H1 (cell line): ENCODE results near the gene OR51E1. TPM values are rescaled to one million over a fixed set of nuclear protein-coding genes. Genes with fewer than 3 reads are reported as not detected.

ENCODE experiments used
- CTCF ChIA-PET: fragments of 300-600 bp; sonication (Branson Sonifier 250); formaldehyde crosslinking; loops from one replicate; lab custom pipeline; 2021; ENCODE audit not compliant: partially characterized antibody; lab: Charles Lee
- POLR2A ChIA-PET: fragments of 300-600 bp; sonication (Branson Sonifier 250); formaldehyde crosslinking; loops from one replicate; lab custom pipeline; 2021; ENCODE audit warnings: inconsistent platforms; ENCODE audit not compliant: partially characterized antibody; lab: Charles Lee
- DNase-seq, 2 experiments: peaks; one replicate each; pipeline versions ENCODE4 v3.0.0 to v3.0.0-alpha.2; 2010 to 2022; ENCODE audit warnings: low spot score in 2 of 2, low read depth in 1 of 2, mixed read lengths in 1 of 2
- FAIRE-seq: peaks from 2 replicates; lab custom pipeline; 2011; peaks lifted over from hg19 to GRCh38; lab: Jason Lieb, UNC
- H2AFZ ChIP-seq: 2 replicates; pipeline ENCODE4 v1.8.1; 2012; ENCODE audit warnings: low read length, inconsistent platforms
- H2AK5ac ChIP-seq: 2 replicates; pipeline ENCODE4 v1.6.1; 2013; ENCODE audit warnings: low read depth, low read length
- H2BK120ac ChIP-seq: replicated peaks from 2 replicates; pipeline ENCODE3; 2013; ENCODE audit warnings: low read depth, low read length, inconsistent platforms
- H2BK12ac ChIP-seq: 2 replicates; pipeline ENCODE4 v1.6.1; 2013; ENCODE audit warnings: low read depth, low read length
- H2BK15ac ChIP-seq: 2 replicates; pipeline ENCODE4 v1.6.1; 2013; ENCODE audit warnings: low read length
- H2BK20ac ChIP-seq: 2 replicates; pipeline ENCODE4 v1.6.1; 2013; ENCODE audit warnings: low read length
- H2BK5ac ChIP-seq: 2 replicates; pipeline ENCODE4 v1.6.1; 2013; ENCODE audit warnings: low read depth, low read length
- H3K14ac ChIP-seq: 2 replicates; pipeline ENCODE4 v1.6.1; 2013; ENCODE audit warnings: inconsistent platforms; ENCODE audit not compliant: insufficient read length
- H3K18ac ChIP-seq: 2 replicates; pipeline ENCODE4 v1.6.1; 2013; ENCODE audit warnings: low read length; ENCODE audit errors: extremely low read depth
- H3K23ac ChIP-seq: 2 replicates; pipeline ENCODE4 v1.6.1; 2013; ENCODE audit warnings: inconsistent platforms; ENCODE audit not compliant: insufficient read length
- H3K23me2 ChIP-seq: 2 replicates; pipeline ENCODE4 v1.6.1; 2013; ENCODE audit warnings: low read depth, low read length
- H3K27ac ChIP-seq: 2 replicates; pipeline ENCODE4 v1.6.1; 2011; ENCODE audit warnings: low read depth, low read length, inconsistent platforms
- H3K27me3 ChIP-seq, 4 experiments: replicated peaks in 1 of 4; 1 replicate in 1 of 4; 2 replicates in 3 of 4; pipeline versions ENCODE4 v1.6.1 to v1.8.1; 2011 to 2013; ENCODE audit warnings: low read length in 3 of 4, mild to moderate bottlenecking in 3 of 4, inconsistent platforms in 2 of 4, mixed read lengths in 2 of 4, moderate library complexity in 1 of 4; ENCODE audit not compliant: control insufficient read depth in 3 of 4, insufficient read depth in 3 of 4; ENCODE audit errors: extremely low read depth in 1 of 4
- H3K36me3 ChIP-seq, 4 experiments: 2 replicates each; pipeline versions ENCODE4 v1.6.1 to v1.8.1; 2011 to 2013; ENCODE audit warnings: mild to moderate bottlenecking in 4 of 4, low read length in 3 of 4, moderate library complexity in 2 of 4, control low read depth in 1 of 4, inconsistent platforms in 1 of 4; ENCODE audit not compliant: insufficient read depth in 4 of 4, control insufficient read depth in 2 of 4
- H3K4ac ChIP-seq: replicated peaks from 2 replicates; pipeline ENCODE3; 2013; ENCODE audit warnings: low read length, low read depth, mixed read lengths, inconsistent platforms; ENCODE audit not compliant: insufficient read length
- H3K4me1 ChIP-seq, 4 experiments: replicated peaks in 1 of 4; 1 replicate in 1 of 4; 2 replicates in 3 of 4; pipeline versions ENCODE4 v1.6.1 to v1.8.1; 2011 to 2013; ENCODE audit warnings: low read length in 3 of 4, inconsistent platforms in 2 of 4, mixed read lengths in 1 of 4; ENCODE audit not compliant: insufficient read depth in 4 of 4, control insufficient read depth in 3 of 4
- H3K4me2 ChIP-seq, 2 experiments: 2 replicates each; pipeline versions ENCODE4 v1.6.1 to v1.8.1; 2011 to 2013; ENCODE audit warnings: low read depth in 2 of 2, low read length in 2 of 2, control low read depth in 1 of 2, inconsistent platforms in 1 of 2, mild to moderate bottlenecking in 1 of 2; ENCODE audit not compliant: insufficient read depth in 1 of 2
- H3K4me3 ChIP-seq, 4 experiments: fragments of 200-600, 300-600 bp in 1 of 4; sonication (generic), shearing (Covaris generic), sonication (Bioruptor Twin) in 1 of 4; 2 replicates each; pipeline versions ENCODE4 v1.5.1 to v1.8.1; 2011 to 2016; ENCODE audit warnings: low read length in 4 of 4, low read depth in 3 of 4, control low read depth in 2 of 4, inconsistent platforms in 2 of 4, mild to moderate bottlenecking in 2 of 4, mixed read lengths in 1 of 4, moderate library complexity in 1 of 4; ENCODE audit not compliant: insufficient read depth in 2 of 4; ENCODE audit errors: extremely low read depth in 1 of 4
- H3K56ac ChIP-seq: replicated peaks from 2 replicates; pipeline ENCODE3; 2013; ENCODE audit warnings: low read depth, mild to moderate bottlenecking, mixed read lengths, low read length, inconsistent platforms; ENCODE audit not compliant: insufficient read length
- H3K79me1 ChIP-seq: 2 replicates; pipeline ENCODE4 v1.6.1; 2013; ENCODE audit warnings: low read depth, low read length, control low read depth
- H3K79me2 ChIP-seq, 2 experiments: 2 replicates each; pipeline versions ENCODE4 v1.6.1 to v1.8.1; 2012 to 2013; ENCODE audit warnings: low read length in 2 of 2, mild to moderate bottlenecking in 2 of 2, inconsistent platforms in 1 of 2; ENCODE audit not compliant: insufficient read depth in 2 of 2, control insufficient read depth in 1 of 2
- H3K9ac ChIP-seq, 4 experiments: replicated peaks in 1 of 4; 1 replicate in 1 of 4; 2 replicates in 3 of 4; pipeline versions ENCODE4 v1.6.1 to v1.8.1; 2011 to 2013; ENCODE audit warnings: low read depth in 3 of 4, low read length in 3 of 4, control low read depth in 2 of 4, mild to moderate bottlenecking in 2 of 4, moderate library complexity in 2 of 4, inconsistent platforms in 1 of 4; ENCODE audit errors: extremely low read depth in 1 of 4
- H3K9me3 ChIP-seq, 2 experiments: 2 replicates each; pipeline versions ENCODE4 v1.6.1 to v1.8.1; 2012 to 2013; ENCODE audit warnings: mild to moderate bottlenecking in 2 of 2, moderate library complexity in 2 of 2, control low read depth in 1 of 2, inconsistent platforms in 1 of 2, low read depth in 1 of 2, low read length in 1 of 2, mixed read lengths in 1 of 2; ENCODE audit not compliant: insufficient read depth in 2 of 2
- H4K20me1 ChIP-seq, 2 experiments: replicated peaks in 1 of 2; 2 replicates each; pipeline versions ENCODE3 to v1.8.1; 2011 to 2013; ENCODE audit warnings: inconsistent platforms in 2 of 2, low read length in 2 of 2, mild to moderate bottlenecking in 1 of 2; ENCODE audit not compliant: insufficient read depth in 2 of 2, control insufficient read depth in 1 of 2
- H4K5ac ChIP-seq: 2 replicates; pipeline ENCODE4 v1.6.1; 2013; ENCODE audit warnings: low read length, low read depth, mixed read lengths, inconsistent platforms; ENCODE audit not compliant: insufficient read length
- H4K8ac ChIP-seq: 2 replicates; pipeline ENCODE4 v1.8.0; 2013; ENCODE audit warnings: mild to moderate bottlenecking, moderate library complexity, low read length, inconsistent platforms; ENCODE audit not compliant: insufficient read depth; ENCODE audit errors: extremely low read depth
- H4K91ac ChIP-seq: replicated peaks from 2 replicates; pipeline ENCODE3; 2013; ENCODE audit warnings: low read length, mixed read lengths, inconsistent platforms; ENCODE audit not compliant: insufficient read length
- BACH1 ChIP-seq: IDR thresholded peaks from 2 replicates; pipeline ENCODE4 v1.6.1; 2012; ENCODE audit warnings: low read length, improper control_type of control experiment
- CBX8 ChIP-seq: fragments of 300-800, 300-1000 bp; sonication (generic); IDR thresholded peaks from 2 replicates; pipeline ENCODE4 v1.7.1; 2016; ENCODE audit warnings: low read depth, low read length, borderline replicate concordance
- CHD1 ChIP-seq: IDR thresholded peaks from 2 replicates; pipeline ENCODE4 v1.6.1; 2012; ENCODE audit warnings: low read depth, low read length, improper control_type of control experiment
- CTBP2 ChIP-seq: IDR thresholded peaks from 2 replicates; pipeline ENCODE4 v1.7.0; 2011; ENCODE audit warnings: borderline replicate concordance, mild to moderate bottlenecking, moderate library complexity, mixed read lengths, low read length; ENCODE audit not compliant: insufficient read depth, insufficient read length
- FOSL1 ChIP-seq: IDR thresholded peaks from 2 replicates; pipeline ENCODE4 v1.6.1; 2011; ENCODE audit warnings: mild to moderate bottlenecking, low read depth, low read length, moderate library complexity; ENCODE audit not compliant: insufficient read depth
- HDAC6 ChIP-seq: IDR thresholded peaks from one replicate; pipeline ENCODE4 v1.7.1; 2012; ENCODE audit warnings: low read depth, mild to moderate bottlenecking, inconsistent platforms, low read length, moderate library complexity
- JUN ChIP-seq: IDR thresholded peaks from 2 replicates; pipeline ENCODE4 v1.6.1; 2011; ENCODE audit warnings: low read depth, mild to moderate bottlenecking, improper control_type of control experiment, low read length
- NANOG ChIP-seq: IDR thresholded peaks from 2 replicates; pipeline ENCODE4 v1.6.1; 2011; ENCODE audit warnings: low read length, low read depth, mild to moderate bottlenecking, inconsistent platforms; ENCODE audit not compliant: insufficient read depth, poor library complexity, severe bottlenecking
- NRF1 ChIP-seq: IDR thresholded peaks from 2 replicates; pipeline ENCODE4 v1.6.1; 2011; ENCODE audit warnings: mild to moderate bottlenecking, low read depth, low read length, improper control_type of control experiment
- RAD21 ChIP-seq, 2 experiments: IDR thresholded peaks in 1 of 2; conservative IDR thresholded peaks in 1 of 2; 2 replicates each; pipeline ENCODE4 v1.6.1; 2011; ENCODE audit warnings: low read depth in 2 of 2, low read length in 2 of 2, improper control_type of control experiment in 1 of 2, inconsistent platforms in 1 of 2, mild to moderate bottlenecking in 1 of 2, moderate library complexity in 1 of 2
- RXRA ChIP-seq: IDR thresholded peaks from 2 replicates; pipeline ENCODE4 v1.6.1; 2011; ENCODE audit warnings: low read depth, mild to moderate bottlenecking, low read length, moderate library complexity; ENCODE audit not compliant: insufficient read depth
- SIX5 ChIP-seq: IDR thresholded peaks from 2 replicates; pipeline ENCODE4 v1.6.1; 2011; ENCODE audit warnings: mild to moderate bottlenecking, low read depth, low read length
- TEAD4 ChIP-seq: IDR thresholded peaks from 2 replicates; pipeline ENCODE4 v1.6.1; 2012; ENCODE audit warnings: low read depth, low read length, inconsistent platforms, mixed read lengths
- YY1 ChIP-seq: IDR thresholded peaks from 2 replicates; pipeline ENCODE4 v1.6.1; 2011; ENCODE audit warnings: low read depth, mild to moderate bottlenecking, low read length
- WGBS, 2 experiments: shearing (Covaris generic) in 1 of 2; methylation state at CpG; one replicate each; pipeline versions ENCODE4 v1.1.6 to v1.1.7; 2013 to 2015; ENCODE audit warnings: low lambda C conversion rate in 2 of 2, mixed read lengths in 2 of 2, inconsistent platforms in 1 of 2, low coverage in 1 of 2, missing lambda C conversion rate in 1 of 2; ENCODE audit not compliant: insufficient replicate concordance in 2 of 2, insufficient coverage in 1 of 2, insufficient read length in 1 of 2; ENCODE audit errors: extremely low coverage in 1 of 2, missing lambda C conversion rate in 1 of 2; 5-methylcytosine and 5-hydroxymethylcytosine counted together
- polyA plus RNA-seq, 7 experiments: library from polyadenylated mRNA; depleted of rRNA in 3 of 7; stranded (reverse) in 5 of 7; unstranded in 2 of 7; fragments of >200 nt in 5 of 7; fragments of 200-250 nt in 2 of 7; gene quantifications; 1 replicate in 5 of 7; 2 replicates in 1 of 7; 4 replicates in 1 of 7; pipeline versions ENCODE4 v1.2.1 to v1.2.3, GENCODE V29; 2011 to 2013; ENCODE audit warnings: missing spikeins in 2 of 7, mixed read lengths in 2 of 7
- total RNA-seq: library from RNA; stranded (reverse); fragmentation: NEBNext Ultra II Directional; extraction: Animal tissue kit (Norgen Biotek cat#: 25700); gene quantifications from 2 replicates; pipeline ENCODE4 v1.2.1, GENCODE V29; 2021

OR51E1 gene
- total and polyA plus RNA-seq, 2 of the 8 experiments (the other 6 are each of a cell fraction or from before 2014, with no cell fraction given) = not detected

GRCh38 chr11:4672470-4672869 lies 28.7 kb downstream of the OR51E1 start:
- Histone ChIP-seq H3K18ac (no peak overlapping the region), H3K79me1 (no peaks in the 10 kb centered on the region), H3K36me3 (no peaks in the 10 kb centered on the region), H3K4me2 (no peak overlapping the region), H3K9ac (no peak overlapping the region), H3K56ac (no peak overlapping the region), H2BK120ac (no peak overlapping the region), H3K14ac (no peak overlapping the region), H2AK5ac (no peak overlapping the region), H4K5ac (no peak overlapping the region), H4K8ac (no peak overlapping the region), H2BK12ac (no peak overlapping the region), H3K23me2 (peaks cover 2% of the 10 kb centered on the region; the same call in 1 of the 2 replicates), H3K4me3 (no peak overlapping the region), H3K27me3 (no peaks in the 10 kb centered on the region), H3K27ac (no peak overlapping the region), H3K79me2 (no peaks in the 10 kb centered on the region), H4K20me1 (no peaks in the 10 kb centered on the region), H3K23ac (no peak overlapping the region), H4K91ac (no peak overlapping the region), H2BK15ac (no peak overlapping the region), H3K9me3 (no peaks in the 10 kb centered on the region), H2BK5ac (no peak overlapping the region), H3K4ac (no peak overlapping the region), H3K4me1 (no peaks in the 10 kb centered on the region), H2AFZ (no peak overlapping the region), H2BK20ac (no peak overlapping the region)
- ChIA-PET POLR2A (no interaction called here), CTCF (interaction anchor here (1.2 to 1.4 kb wide), 2 partner anchors 15 to 36 kb away, joined by 3 to 4 read pairs; partner anchors contain the start of gene OR51D1)
- WGBS, 2 experiments = 85% methylated on average over 3 of the region's 3 CpGs; no CpG with 5 or more reads in 1 of the 2 experiments
- FAIRE-seq (no peak), DNase-seq (no peak)
- TF ChIP-seq FOSL1 (no peak), CHD1 (no peak), CTBP2 (no peak), HDAC6 (no peak), YY1 (no peak), RAD21 (IDR thresholded peaks at IDR 0.05 in 1 of 2, conservative IDR thresholded peaks at IDR 0.05 in 1 of 2; ENCODE audit: low read depth in 2 of 2, low read length in 2 of 2) (no peak), NRF1 (no peak), JUN (no peak), TEAD4 (no peak), NANOG (no peak), CBX8 (no peak), BACH1 (no peak), RXRA (no peak), SIX5 (no peak)
